Calu3 (cell line): ENCODE measurements around the gene KBTBD8. TPM values are rescaled to one million over a fixed set of nuclear protein-coding genes. Genes with fewer than 3 reads are reported as not detected.

Experiments
- BruUV-seq: library from RNA; stranded (reverse); fragments of 400-500 nt; replicated peaks from 2 replicates; lab custom pipeline; 2021; lab: Mats Ljungman, UMichigan
- CTCF ChIA-PET: fragments of 300-600 bp; sonication (Branson Sonifier 250); formaldehyde crosslinking; loops from one replicate; lab custom pipeline; 2022; ENCODE audit warnings: antibody characterized with exemption; lab: Charles Lee
- DNase-seq: peaks from one replicate; pipeline ENCODE4 v3.0.0; 2022
- H3K27ac Mint-ChIP-seq: one replicate; pipeline ENCODE4 v1.8.0; 2022; ENCODE audit warnings: mixed read lengths; ENCODE audit not compliant: unreplicated experiment
- H3K27me3 Mint-ChIP-seq: one replicate; pipeline ENCODE4 v1.8.0; 2022; ENCODE audit warnings: mixed read lengths; ENCODE audit not compliant: unreplicated experiment
- H3K36me3 Mint-ChIP-seq: one replicate; pipeline ENCODE4 v1.8.0; 2022; ENCODE audit warnings: mild to moderate bottlenecking, moderate library complexity, mixed read lengths; ENCODE audit not compliant: insufficient read depth, unreplicated experiment
- H3K4me1 Mint-ChIP-seq: one replicate; pipeline ENCODE4 v1.8.0; 2022; ENCODE audit warnings: mild to moderate bottlenecking, low read depth, mixed read lengths; ENCODE audit not compliant: unreplicated experiment
- H3K4me3 Mint-ChIP-seq: one replicate; pipeline ENCODE4 v1.8.0; 2022; ENCODE audit warnings: mild to moderate bottlenecking, low read depth, moderate library complexity, mixed read lengths; ENCODE audit not compliant: unreplicated experiment
- H3K9me3 Mint-ChIP-seq: one replicate; pipeline ENCODE4 v1.8.0; 2022; ENCODE audit warnings: low read depth, mixed read lengths; ENCODE audit not compliant: unreplicated experiment
- CTCF ChIP-seq: fragments of 200-600 bp; IDR thresholded peaks from one replicate; pipeline ENCODE4 v1.8.0; 2022; ENCODE audit warnings: antibody characterized with exemption; ENCODE audit not compliant: unreplicated experiment
- intact Hi-C: fragments of 100-400 bp; cut with micrococcal nuclease; formaldehyde crosslinking; loops from one replicate; pipeline ENCODE4 v1.10.0; 2022; ENCODE audit not compliant: unreplicated experiment
- total RNA-seq: library from RNA; stranded (reverse); gene quantifications from 2 replicates; pipeline ENCODE4 v1.2.3, GENCODE V29; 2022

Gene KBTBD8
- total RNA-seq, 1 experiment from 2014 or later: 4.1 TPM

- TF ChIP-seq CTCF: no peak
- peaks cover 72% of the 10 kb centered on the region for H3K27me3 Mint-ChIP-seq
- CTCF ChIA-PET: no interaction called here
- H3K36me3 Mint-ChIP-seq: no peaks in the 10 kb centered on the region
- no TSS peak for BruUV-seq
- no peaks in the 10 kb centered on the region for H3K9me3 Mint-ChIP-seq
- no peak for DNase-seq
- H3K4me3 Mint-ChIP-seq: no peak overlapping the region
- no peaks in the 10 kb centered on the region for H3K4me1 Mint-ChIP-seq
- intact Hi-C loops: no loop called here
- no peak overlapping the region for H3K27ac Mint-ChIP-seq
Measured at GRCh38 chr3:66962664-66963063, 35.4 kb upstream of the KBTBD8 start.

- TF ChIP-seq CTCF: no peak
- H3K27ac Mint-ChIP-seq: no peak overlapping the region
- no TSS peak for BruUV-seq
Measured at GRCh38 chr3:66971245-66971644, 26.9 kb upstream of the KBTBD8 start.

GRCh38 chr3:66971891-66972551 is 26.1 kb upstream of the KBTBD8 start:
- Mint-ChIP-seq H3K27ac (no peak overlapping the region), H3K27me3 (peaks cover 17% of the 10 kb centered on the region), H3K9me3 (no peaks in the 10 kb centered on the region), H3K4me3 (peak overlapping the region; percentile 60), H3K4me1 (no peaks in the 10 kb centered on the region), H3K36me3 (no peaks in the 10 kb centered on the region)
- TF ChIP-seq CTCF: peak; percentile 47
- intact Hi-C loops: loop anchor here (1.0 to 5.0 kb wide), 6 partner anchors 33 to 1920 kb away; no protein-coding TSS in a partner anchor
- CTCF ChIA-PET: interaction anchor here (0.9 to 1.8 kb wide), 6 partner anchors 26 to 2000 kb away, joined by 3 to 7 read pairs (median 4); partner anchors contain the start of gene KBTBD8
- BruUV-seq: no TSS peak
- peak; percentile 71 for DNase-seq

More at GRCh38 chr3:66971245-66971644, 26.9 kb upstream of the KBTBD8 start:
- Mint-ChIP-seq H3K9me3 (no peaks in the 10 kb centered on the region), H3K4me1 (no peaks in the 10 kb centered on the region), H3K36me3 (no peaks in the 10 kb centered on the region), H3K27me3 (peaks cover 17% of the 10 kb centered on the region), H3K4me3 (no peak overlapping the region)
- DNase-seq: no peak
- intact Hi-C loops: loop anchor here (1.0 to 5.0 kb wide), 4 partner anchors 32 to 1921 kb away; no protein-coding TSS in a partner anchor
- CTCF ChIA-PET: interaction anchor here (1.0 to 1.5 kb wide), 2 partner anchors 138 to 1922 kb away, joined by 3 to 5 read pairs; no protein-coding TSS in a partner anchor

GRCh38 chr3:66980791-66981190 is 17.3 kb upstream of the KBTBD8 start:
- TF ChIP-seq CTCF: no peak
- BruUV-seq: no TSS peak
- no peaks in the 10 kb centered on the region for H3K9me3 Mint-ChIP-seq
- intact Hi-C loops: no loop called here
- H3K4me3 Mint-ChIP-seq: no peak overlapping the region
- no peaks in the 10 kb centered on the region for H3K36me3 Mint-ChIP-seq
- H3K4me1 Mint-ChIP-seq: no peaks in the 10 kb centered on the region
- DNase-seq: no peak
- H3K27me3 Mint-ChIP-seq: no peaks in the 10 kb centered on the region
- CTCF ChIA-PET: no interaction called here
- H3K27ac Mint-ChIP-seq: no peak overlapping the region
